DMS53 (cell line): ENCODE measurements around the gene AKR1C8.
"Not testable (repeated sequence)": the region's sequence is repeated elsewhere in the genome, so short reads cannot be mapped to it uniquely, and the experiment has no call there.

Source experiments
- DNase-seq: peaks from one replicate; lab custom pipeline; 2025; lab: John Stamatoyannopoulos, UW

AKR1C8 gene

GRCh38 chr10:5165738-5166137 is 19.2 kb downstream of the AKR1C8 start:
- DNase-seq, result peak; percentile 36

DNA sequence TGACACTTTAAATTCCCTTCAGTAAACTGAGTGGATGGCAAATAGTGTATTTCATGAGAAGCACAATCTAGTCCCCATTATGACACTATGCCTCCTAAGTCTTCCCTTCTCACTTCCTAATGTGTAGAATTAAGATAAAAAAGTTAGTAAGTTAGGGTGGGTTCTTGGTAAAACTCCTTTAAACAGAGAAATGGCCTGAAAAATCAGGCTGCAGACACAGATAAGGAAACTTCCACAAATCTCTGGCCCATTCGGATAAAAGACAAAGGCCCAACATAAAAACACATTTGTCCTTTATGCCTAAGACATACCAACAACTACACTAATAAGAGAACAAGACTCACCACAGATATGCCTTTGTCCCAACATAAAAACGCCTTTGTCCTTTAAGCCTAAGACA is 21.5 kb downstream of the AKR1C8 start:
- DNase-seq, result no peak

- no peak for DNase-seq
Observed at GRCh38 chr10:5159126-5159525, 25.8 kb downstream of the AKR1C8 start.

DNA sequence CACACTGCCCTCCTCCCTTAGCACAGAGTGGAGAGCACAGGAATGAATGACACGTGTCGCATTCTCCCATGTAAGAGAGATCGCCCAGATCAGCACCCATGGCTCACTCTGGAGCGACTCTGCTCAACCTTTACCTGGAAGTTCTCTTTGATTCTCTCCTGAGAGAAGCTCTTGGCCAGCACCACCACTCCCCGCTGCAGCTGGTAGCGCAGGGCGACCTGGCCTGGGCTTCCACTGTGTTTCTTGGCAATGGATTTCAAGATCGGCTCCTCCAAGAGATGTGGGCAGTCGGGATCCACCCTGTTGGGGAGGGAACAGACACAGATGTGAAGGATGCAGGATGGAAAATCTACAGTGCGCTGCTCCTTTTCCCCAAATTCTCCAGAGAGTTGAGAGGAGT is 27.4 kb downstream of the AKR1C8 start:
- DNase-seq, result no peak

- DNase-seq, result no peak
Observed at GRCh38 chr10:5155951-5156350, 29.0 kb downstream of the AKR1C8 start.

GRCh38 chr10:5151076-5151475 is 33.9 kb downstream of the AKR1C8 start:
- no peak for DNase-seq

- no peak for DNase-seq
Observed at GRCh38 chr10:5148678-5149032, 36.3 kb downstream of the AKR1C8 start.

DNA sequence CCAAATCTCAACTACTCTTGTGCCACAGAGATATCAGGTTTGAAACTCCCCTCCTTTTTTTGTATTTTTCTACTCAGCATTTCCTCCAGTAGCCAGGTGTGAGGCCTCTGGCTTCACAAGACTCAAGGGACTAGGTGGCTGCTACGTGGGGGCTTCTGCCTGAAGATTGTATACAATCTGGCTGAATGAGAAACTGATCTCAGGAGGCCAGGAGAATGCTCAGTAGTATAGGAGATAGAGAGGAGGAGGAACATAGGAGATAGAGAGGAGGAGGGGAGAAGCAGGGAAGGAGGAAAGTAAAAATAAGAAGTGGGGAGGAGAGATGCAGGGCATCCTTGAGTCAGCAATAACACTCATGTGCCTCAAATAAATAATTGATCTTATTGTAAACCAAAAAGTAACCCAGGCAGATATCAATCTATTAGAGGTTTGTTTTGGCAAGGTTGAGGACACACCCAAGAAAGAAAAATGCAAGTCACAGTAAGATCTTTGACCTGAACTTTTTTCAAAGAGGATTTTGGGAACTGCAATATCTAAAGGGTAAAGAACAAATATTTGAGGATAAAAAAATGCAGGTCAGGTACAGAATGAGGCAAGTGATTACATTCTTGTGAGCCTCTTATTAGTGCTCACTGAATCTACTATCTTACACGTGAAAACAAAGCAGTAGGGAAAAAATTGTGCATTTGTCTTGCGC is 36.8 kb downstream of the AKR1C8 start:
- no peak for DNase-seq

DNA sequence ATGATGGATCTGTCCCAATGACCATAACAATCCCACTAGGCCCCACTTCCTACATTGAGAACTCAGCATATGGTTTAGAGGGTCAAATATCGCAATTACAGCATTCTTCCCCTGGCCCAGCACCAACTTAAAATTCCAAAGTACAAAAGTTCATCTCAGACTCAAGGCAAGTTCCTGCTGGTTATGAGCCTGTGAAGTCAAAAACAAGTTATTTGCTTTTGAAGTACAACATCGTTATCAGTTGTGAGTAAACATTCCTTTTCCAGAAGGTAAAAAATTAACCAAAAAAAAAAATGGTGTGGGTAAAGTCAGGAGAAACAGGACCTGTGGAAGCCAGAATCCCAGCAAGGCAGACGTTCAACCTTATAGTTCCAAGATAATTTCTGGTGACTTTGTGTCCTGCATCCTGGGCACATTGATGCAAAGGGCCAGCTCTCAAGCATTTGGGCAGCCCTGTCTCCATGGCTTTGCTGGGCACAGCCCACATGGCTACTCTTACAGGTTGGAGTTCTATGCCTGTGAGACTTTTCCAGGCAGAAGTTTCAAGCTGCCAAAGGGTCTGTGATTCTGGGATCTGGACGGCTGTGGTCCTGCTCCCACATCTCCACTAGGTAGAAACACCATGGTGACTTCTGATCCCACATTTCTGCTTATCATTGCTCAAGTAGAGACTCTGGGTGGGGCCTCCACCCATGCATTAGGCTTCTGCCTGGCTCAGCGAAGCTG is 37.5 kb downstream of the AKR1C8 start:
- no peak for DNase-seq

- DNase-seq, result no peak
Observed at GRCh38 chr10:5146920-5147254, 38.1 kb downstream of the AKR1C8 start.

GRCh38 chr10:5143137-5143536 is 41.8 kb downstream of the AKR1C8 start:
- no peak for DNase-seq

GRCh38 chr10:5142199-5142598 is 42.8 kb downstream of the AKR1C8 start:
- DNase-seq, result no peak

DNA sequence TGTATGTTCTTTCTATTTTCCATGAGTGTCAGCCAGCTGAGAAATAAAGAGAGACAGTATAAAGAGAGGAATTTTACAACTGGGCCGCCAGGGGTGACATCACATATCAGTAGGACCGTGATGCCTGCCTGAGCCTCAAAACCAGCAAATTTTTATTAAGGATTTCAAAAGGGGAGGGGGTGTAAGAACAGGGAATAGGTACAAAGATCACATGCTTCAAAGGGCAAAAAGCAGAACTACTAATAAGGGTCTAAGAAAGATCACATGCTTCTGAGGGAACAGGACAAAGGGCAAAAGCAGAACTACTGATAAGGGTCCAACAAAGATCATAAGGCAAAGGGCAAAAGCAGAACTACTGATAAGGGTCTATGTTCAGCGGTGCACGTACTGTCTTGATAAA is 47.3 kb downstream of the AKR1C8 start:
- not testable (repeated sequence) for DNase-seq

- no peak for DNase-seq
Observed at GRCh38 chr10:5136468-5137087, 48.4 kb downstream of the AKR1C8 start.

- no peak for DNase-seq
Observed at GRCh38 chr10:5135581-5135980, 49.4 kb downstream of the AKR1C8 start.

DNA sequence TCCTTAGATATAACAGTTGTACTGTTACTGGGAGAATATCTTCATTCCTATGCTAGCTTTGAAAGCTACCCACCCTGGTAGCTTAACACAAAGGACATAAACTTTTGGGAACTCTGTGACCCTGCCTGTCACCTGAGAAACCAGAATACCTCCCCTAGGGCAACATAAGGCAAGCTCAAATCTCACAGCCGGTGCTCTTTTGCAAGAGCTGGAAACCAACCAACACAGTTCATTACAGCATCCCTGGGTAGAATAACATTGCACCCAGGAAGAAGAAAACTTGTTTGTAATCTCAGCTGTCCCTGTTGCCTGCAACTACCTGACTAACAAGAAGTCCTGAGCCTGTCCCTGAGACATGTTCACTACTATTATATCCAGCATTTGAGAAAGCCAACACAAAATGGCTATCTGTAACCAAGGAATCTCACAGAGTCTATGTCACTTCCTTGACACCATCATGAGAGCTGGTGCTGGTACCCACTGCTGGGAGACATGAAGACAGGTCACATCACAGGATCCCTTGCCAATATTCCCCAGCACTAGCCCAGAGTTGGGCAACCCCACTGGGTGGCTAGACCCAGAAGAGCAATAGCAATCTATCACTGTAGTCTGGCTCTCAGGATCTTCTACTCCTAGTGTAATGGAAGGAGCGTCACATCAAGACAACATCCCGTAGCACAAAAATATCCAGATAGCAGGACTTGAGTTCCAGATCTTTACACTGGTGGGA is 59.5 kb downstream of the AKR1C8 start:
- no peak for DNase-seq

DNA sequence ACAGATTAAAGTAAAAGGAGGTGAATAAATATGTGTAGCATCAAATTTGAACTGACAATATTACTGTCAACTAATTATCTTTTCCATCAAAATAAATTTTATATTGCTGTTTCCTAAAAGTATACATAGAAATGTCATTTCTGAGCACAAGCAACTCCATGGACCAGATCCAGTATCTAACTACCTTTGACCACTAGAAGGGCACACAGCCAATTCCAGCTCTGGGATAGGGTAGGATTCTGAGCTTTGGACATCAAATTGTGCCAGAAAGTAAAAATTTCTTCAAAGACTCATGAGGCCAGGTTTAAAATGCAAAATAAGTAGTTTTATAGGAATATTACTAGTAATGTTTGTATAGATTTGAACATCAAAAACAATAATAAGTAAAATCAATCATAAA is 61.1 kb downstream of the AKR1C8 start:
- no peak for DNase-seq

GRCh38 chr10:5119997-5120396 is 65.0 kb downstream of the AKR1C8 start:
- not testable (repeated sequence) for DNase-seq

- DNase-seq, result no peak
Observed at GRCh38 chr10:5117026-5117425, 67.9 kb downstream of the AKR1C8 start.

DNA sequence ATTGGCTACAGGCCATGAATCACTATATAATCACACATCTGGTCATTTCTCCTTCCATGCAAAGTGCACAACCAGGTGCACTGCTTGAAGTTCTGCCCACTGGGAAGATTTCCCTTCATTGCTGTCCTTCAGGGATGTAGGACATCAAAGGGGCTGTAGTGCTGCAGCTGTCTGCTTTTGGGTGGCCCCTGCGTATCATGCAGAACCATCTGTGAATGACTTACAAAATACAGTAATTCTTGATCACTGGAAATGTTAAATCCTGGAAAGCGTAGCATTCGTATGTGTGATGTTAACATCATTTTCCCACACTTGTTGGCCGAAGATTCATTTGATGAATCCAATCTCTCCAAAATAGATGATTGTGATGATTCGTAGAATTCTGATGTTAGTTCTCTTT is 68.3 kb downstream of the AKR1C8 start:
- no peak for DNase-seq

GRCh38 chr10:5109861-5110260 is 75.1 kb downstream of the AKR1C8 start:
- not testable (repeated sequence) for DNase-seq

DNA sequence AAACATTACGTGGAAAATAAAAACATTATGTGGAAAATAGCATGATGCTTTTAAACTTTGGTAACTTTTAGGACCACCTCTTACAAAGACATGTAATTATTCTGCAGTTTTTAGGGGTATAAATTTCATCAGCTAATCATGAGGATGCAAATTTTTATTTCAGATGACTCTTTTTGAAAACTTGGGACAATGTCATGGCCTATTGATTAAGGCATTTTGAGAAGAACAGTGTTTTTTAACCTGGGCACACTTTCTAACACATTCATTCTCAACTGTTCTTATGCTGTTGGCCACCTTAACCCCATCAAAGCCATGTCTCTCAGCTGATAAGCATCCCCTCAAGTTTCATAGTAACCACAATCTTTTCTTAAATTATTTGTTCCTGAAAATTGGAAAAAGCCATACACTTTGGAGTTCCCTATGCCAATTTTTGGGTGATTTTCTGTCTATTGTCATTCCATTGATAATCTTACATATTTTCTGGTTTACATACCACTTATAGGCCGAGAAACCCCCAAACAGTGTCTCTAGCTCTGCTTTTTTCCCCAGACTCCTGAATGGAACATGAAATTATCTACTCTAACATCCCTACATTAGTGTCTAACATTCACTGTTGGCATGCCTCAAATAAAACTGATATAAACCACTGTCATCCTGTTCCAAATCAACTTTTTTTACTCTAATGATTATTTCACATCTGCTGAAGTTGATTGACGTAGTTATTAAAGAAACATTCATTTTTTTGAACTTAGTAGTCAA is 76.1 kb downstream of the AKR1C8 start:
- no peak for DNase-seq
